ENCODE measurements around the gene FCN2.

The FCN2 gene

DNA sequence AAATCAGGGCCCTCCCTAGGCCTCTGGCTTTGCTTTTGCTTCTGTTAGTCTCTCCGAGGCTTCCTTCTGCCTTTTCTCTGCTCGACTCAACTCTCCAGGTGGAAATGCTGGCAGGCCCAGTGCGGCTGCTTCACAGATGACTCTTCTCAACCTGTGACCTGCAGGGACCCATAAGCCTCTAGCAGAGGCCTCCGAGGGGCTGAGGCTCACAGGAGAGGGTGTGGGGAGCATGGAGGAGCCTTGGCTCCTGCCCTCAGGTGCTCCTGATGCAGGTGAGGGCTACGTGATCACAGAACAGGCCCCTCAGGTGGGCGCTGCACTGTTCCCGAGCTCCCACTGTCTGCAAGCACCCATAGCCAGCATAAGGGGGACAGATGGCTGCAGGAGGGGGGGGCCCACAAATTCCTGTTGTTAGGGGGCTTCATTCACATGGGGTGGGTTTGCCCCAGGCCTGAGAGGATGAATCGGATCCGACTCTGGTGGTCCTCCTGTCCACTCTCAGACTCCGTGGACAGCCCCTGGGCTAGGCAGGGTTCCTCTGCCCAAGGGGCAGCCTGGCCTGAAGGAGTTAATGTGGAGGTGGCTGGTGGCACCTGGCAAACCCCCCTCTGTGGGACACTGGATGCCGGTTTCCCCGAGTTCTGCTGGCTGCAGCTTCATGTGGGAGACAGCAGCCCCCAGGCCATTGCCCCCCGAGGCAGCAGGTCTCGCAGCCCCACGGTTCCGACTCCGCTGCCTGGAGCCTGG is 10.9 kb upstream of the FCN2 start:
- DNase-seq, result no peak

DNA sequence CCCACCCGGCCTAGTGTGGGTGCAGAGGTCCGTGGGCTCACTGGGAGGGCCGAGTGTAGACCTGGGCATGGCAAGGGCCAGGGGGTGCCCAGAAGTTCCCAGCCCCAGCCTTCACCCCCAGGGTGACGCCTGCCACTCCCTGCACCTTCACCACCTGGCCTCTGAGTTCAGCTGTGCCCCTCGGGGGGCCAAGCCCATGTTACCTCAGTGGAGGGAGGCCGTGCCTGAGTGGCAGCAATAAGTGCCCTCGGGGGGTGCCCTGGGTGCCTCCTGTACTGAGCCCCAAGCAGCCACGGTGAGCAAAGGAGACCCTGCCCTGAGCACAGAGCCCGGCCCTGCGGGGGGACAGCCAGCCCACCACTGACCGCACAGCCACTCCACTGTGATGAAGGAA is 10.3 kb upstream of the FCN2 start:
- no peak for DNase-seq

DNA sequence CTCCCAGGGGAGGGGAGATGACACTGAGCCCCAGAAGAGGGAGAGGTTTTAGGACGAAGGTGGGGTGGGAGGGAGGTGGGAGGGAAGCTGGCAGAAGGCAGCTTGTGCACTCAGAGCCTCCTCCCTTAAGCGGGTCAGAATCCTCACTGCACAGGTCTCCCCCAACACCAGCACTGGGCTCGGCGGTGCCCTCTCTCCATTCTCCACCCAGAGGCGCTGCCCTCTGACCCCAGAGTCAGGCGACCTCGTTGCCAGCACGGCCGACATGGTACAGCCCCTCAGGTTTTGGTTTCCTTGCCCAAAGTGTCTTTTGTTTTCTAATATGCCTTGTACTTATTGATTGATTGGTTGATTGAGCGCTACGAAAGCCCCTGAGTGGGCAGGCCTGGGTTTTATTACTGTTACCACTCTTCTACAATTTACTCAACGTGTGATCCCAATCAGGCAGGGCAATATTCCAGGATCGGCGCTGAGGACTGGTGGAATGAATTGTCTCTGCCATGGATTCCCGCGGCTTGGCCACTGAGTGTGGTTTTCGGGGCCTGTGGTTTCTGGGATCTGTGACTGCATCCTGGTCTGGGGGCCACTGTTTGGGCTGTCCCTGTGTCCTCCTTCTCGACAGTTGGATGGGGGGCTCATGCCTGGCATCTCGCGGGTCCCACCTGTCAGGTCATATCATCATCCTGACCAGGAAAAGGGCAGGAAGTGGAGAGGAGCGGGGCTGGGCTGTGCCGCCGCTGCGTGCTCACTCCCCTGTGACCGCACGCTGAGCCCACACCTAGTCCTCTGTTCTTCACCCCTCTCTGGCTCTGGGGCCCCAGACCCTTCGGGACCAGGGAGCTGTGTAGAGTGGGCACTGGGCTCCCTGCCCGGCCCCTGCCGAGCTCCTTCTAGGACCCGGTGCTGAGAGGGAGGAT is 9.6 kb upstream of the FCN2 start:
- no peak for DNase-seq

DNA sequence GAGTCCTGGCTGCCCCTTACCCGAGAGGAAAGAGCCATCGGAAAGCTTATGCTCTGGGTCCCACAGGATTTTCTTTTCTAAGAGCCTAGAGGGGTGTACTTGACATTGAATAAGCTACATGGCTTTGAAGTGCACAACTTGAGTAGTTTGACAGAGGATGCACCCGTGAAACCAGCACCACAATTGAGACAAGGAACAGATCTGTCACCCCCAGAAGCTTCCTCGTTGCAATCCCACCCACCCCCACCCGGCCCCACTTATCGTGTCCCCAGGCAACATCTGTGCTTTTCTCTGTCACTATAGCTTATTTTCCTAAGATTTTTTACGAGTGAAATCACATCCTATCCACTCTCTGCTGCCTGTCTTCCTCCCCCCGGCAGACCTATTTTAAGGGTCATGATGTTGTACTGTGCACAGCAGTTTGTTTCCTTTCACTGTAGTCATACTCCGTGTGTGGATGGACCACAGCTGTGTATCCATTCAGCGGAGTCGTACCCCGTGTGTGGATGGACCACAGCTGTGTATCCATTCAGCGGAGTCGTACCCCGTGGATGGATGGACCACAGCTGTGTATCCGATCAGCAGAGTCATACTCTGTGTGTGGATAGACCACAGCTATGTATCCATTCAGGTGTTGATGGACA is 8.8 kb upstream of the FCN2 start:
- DNase-seq, result no peak

DNA sequence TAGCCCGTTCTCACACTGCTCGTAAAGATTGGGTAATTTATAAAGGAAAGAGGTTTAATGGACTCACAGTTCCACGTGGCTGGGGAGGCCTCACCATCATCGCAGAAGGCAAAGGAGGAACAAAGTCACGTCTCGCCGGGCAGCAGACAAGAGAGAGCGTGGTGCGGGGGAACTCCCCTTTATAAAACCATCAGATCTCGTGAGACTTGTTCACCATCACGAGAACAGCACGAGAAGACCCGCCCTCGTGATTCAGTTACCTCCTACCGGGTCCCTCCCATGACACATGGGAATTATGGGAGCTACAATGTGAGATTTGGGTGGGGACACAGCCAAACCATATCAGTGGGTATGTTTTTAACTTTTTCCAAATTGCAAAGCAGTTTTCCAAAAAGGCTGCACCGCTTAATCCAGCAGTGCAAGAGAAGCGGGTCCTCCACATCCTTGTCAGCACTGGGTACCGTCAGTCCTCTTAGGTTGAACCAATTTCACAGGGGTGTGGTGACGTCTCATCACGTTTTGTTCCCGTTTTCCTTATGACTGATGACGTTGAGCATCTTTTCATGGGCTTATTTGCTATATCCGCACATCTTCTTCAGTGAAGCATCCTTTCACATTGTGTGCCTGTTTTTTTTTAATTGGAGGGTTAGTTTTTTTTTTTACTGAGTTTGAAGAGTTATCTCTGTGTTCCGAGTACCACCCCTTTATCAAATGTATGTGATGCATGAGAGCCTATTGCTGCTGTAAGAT is 8.0 kb upstream of the FCN2 start:
- no peak for DNase-seq

DNA sequence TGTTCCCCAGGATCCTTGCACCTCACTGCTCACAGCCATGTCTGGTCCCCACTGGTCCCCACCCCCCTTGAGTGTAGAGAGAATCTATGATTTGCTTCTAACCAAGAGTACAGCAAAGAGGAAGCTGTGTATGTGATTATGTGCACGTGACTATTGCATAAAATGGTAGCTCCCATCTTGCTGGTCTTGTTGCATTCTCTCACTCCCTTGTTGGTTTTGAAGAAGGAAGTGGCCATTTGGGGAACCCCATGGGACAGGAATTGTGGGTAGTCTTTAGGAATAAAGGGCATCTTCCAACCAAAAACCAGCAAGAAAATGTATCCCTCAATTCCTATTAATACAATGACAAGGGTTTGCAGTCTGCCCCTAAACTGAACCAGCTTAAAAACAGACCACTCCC is 5.2 kb upstream of the FCN2 start:
- no peak for DNase-seq

DNA sequence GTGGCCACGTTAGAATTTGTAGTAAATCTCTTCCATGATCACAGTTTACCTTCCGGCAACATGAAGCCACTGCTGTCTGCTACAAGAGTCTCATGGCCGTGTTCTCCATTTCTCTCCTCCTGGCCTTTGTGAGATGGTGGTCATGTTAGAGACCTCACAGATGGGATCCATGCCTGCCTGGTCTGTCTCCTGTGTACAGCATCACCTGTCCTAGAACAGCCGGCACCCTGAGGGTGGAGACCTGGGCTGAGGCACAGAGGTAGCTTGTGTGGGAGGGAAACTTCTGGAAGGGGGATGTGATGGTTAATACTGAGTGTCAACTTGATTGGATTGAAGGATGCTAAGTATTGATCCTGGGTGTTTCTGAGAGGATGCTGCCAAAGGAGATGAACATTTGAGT is 3.1 kb upstream of the FCN2 start:
- no peak for DNase-seq

DNA sequence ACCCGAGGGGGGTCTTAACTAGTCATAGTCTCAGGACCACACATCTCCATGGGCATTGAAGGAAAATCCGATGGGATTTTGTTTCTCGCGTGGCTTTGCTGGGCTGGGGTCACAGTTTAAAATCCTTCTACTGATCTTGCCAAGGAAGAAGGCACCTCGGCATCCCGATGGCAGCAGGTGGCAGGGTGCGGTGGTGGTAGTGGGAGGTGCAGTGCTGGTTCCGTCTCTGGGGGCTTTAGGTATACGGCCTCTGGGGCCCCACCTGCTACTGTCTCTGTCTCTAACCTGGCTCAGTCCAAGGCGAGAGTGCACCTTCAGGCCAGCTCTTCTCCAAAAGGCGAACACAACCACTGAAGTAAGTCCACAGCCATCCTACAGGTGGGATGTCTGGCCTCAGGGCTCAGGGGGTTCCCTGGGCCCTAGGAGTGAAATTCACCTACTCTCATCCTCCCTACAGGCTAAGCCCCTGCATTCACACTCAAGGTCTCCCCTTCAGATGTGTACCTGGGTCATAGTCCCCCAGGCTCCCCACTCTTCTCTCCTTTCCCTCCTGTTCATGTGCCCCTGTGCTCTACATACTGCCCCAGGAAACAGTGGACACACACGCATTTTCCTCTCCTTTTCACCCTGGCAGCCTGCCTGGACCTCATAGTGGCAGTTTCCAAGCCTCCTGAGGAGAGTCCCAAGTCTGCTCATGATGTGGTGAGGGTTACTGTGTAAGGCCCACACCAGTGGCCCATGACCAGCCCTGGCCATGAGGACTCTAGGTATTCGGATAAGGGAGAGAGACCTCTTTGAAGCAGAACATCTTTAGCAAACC is 736 bp upstream of the FCN2 start:
- DNase-seq, result no peak

DNA sequence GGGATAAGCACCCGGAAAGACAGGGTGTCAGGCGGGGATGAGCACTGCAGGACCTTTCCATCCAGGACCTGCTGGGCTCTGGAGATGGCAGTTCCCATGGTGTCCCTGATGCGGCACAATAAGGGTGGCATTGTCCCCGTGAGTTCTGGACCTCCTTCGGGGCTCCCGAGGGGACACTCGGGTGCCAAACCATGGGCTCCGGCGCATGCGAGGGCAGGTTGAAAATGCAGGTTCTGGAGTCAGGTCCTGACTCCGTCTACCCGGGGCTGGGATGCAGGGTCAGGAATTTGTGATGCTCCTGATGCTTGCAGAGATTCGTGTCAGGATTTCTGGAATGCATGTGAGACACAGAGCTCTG is 682 bp downstream of the FCN2 start:
- no peak for DNase-seq

DNA sequence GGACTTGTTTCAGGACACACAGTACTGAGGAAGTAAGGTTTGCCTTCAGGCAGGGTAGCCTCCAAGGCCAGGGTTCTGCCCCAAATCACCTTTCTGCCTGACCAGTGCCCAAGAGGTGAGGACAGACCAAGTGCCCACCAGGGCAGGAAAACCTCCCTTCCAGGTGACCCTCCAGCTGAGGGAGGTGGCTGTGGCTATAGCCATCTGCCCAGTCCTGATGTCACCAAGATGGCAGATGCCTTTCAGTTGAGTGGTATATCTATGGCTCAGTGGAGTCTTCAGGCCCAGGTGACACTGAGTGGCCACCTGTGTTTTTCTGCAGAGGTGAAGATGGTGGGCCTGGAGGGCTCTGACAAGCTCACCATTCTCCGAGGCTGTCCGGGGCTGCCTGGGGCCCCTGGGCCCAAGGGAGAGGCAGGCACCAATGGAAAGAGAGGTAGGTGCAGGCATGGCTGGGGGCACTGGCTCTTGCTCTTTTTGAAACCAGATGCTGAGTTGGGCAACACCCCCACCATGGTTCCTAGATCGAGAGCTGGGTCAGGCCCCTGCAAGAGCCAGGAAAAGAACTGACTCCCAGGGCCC is 1.7 kb downstream of the FCN2 start:
- no peak for DNase-seq

DNA sequence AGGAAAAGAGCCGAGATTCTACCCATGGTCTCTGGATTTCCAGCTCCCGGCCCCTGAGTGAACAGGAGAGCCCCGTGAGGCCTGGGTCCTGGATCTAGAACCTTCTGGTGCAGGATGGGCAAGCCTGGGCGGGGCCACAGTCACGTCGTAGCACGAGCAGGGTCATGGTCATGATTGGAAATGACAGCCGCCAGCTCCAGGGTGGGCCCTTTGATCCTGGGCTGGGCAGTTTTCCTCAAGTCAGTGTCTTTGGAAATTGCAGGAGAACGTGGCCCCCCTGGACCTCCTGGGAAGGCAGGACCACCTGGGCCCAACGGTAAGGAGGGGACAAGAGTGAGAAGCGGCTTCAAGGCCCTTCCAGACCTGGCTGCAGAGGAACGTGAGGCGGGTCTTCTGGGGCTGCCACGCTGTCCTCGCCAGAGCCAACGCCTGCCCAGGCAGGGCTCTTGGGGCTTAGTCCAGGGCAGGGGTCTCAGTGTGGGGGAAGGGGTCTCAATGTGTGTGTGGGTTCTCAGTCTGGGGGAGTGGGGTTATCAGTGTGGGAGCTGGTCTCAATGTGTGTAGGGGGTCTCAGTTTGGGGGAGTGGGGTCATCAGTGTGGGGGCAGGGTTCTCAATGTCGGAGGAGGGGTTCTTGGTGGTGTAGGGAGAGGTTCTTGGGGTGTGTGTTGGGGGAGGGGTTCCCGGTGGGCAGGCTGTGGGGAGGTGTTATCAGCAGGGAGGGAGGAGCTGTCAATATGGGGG is 2.6 kb downstream of the FCN2 start:
- DNase-seq, result no peak

DNA sequence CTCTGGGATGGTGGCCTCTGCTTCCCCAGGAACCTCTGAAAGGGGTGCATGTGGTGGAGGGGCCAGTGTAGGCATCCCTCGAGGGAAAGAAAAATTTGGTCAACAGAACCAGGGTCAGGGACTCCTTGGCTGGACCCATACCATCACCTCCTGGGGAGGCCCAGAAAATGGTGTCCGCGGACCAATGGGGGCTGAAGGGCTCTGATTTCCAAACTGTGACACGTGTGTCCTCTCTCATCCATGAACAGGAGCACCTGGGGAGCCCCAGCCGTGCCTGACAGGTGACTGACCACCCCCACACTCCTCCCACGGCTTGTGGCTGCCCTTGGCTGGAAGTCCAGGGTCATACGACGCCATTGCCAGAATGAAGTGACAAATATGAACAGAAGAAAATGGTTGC is 3.9 kb downstream of the FCN2 start:
- DNase-seq, result no peak

DNA sequence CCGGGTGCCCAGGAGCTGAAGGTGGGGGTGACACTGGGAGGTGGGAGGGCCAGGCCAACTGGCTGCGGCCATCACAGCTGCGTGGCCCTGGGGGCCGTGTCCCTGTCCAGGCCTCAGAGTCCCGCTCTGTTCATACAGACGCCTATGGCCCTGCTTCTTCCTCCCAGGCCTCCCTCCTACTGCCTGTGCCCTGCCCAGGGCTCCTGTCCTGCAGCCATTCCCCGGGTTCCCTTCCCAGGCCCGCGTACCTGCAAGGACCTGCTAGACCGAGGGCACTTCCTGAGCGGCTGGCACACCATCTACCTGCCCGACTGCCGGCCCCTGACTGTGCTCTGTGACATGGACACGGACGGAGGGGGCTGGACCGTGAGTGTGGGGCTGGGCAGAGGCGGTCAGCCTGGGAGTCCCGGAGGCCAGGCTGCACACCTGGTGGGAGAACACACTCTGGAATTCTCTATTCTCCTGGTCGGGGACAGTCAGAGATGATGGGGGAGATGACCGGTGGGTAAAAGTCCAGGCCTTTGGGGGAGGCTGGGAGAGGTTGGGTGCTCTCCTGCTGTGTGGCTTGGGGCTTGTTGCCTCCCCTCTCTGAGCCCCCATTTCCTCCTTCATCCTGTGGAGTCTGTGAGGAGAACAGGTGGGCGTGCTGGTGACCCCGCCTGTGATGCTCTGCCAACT is 4.5 kb downstream of the FCN2 start:
- no peak for DNase-seq

DNA sequence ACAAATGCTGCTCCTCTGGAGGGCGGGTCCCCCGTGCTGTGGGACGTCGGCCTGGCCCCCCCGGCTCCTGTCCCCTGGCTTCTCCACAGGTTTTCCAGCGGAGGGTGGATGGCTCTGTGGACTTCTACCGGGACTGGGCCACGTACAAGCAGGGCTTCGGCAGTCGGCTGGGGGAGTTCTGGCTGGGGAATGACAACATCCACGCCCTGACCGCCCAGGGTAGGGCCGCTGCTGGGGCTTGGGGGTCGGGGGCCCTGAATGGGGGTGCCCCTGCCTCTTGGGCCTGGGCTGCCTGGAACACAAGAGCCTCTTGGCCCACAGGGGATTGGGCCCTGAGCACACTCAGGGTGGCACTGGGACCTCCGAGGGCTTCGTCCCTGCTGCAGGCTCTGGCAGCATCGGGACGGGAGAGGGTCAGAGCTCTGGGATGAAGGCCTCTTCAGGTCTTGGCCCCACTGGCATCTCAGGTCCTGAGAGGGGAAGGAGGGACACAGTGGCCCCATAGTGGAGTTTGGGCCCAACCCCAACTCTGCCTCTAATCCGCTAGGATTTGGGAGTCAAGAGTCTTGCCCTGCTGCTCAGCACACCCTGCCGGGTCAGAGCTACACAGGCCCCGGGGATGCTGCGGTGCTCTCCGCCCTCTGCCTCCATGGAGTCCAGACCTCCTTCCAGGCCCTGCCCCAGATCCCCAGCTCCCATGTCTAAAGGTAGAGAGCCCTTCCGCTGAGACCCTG is 5.2 kb downstream of the FCN2 start:
- no peak for DNase-seq

DNA sequence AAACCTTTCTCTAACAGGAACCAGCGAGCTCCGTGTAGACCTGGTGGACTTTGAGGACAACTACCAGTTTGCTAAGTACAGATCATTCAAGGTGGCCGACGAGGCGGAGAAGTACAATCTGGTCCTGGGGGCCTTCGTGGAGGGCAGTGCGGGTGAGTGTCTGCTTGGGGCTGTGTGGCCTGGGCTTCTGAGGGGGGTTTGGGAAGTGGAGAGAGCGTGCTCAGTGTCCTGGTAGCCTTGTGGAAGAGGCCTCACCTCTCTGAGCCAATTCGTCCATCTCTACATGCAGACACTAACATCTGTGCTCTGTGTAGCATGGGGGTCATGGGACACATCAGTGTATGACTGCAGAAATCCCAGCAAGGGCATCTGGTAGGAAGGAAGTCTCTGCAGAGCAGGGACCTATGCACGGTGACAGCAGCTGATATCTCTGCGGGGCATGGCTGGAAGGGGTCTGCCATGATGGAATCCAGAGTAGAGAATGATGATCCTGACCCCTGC is 5.9 kb downstream of the FCN2 start:
- no peak for DNase-seq

DNA sequence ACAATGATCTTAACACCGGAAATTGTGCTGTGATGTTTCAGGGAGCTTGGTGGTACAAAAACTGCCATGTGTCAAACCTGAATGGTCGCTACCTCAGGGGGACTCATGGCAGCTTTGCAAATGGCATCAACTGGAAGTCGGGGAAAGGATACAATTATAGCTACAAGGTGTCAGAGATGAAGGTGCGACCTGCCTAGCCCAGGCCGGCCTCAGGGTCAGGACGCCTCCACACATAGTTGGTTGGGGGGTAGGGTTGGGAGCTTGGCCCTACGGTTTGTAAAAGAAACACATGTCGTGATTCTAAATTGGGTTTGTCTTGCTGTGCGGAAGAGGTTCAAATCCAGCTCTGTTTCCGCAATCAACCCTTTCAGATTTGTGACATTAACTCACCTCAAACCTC is 6.6 kb downstream of the FCN2 start:
- no peak for DNase-seq

DNA sequence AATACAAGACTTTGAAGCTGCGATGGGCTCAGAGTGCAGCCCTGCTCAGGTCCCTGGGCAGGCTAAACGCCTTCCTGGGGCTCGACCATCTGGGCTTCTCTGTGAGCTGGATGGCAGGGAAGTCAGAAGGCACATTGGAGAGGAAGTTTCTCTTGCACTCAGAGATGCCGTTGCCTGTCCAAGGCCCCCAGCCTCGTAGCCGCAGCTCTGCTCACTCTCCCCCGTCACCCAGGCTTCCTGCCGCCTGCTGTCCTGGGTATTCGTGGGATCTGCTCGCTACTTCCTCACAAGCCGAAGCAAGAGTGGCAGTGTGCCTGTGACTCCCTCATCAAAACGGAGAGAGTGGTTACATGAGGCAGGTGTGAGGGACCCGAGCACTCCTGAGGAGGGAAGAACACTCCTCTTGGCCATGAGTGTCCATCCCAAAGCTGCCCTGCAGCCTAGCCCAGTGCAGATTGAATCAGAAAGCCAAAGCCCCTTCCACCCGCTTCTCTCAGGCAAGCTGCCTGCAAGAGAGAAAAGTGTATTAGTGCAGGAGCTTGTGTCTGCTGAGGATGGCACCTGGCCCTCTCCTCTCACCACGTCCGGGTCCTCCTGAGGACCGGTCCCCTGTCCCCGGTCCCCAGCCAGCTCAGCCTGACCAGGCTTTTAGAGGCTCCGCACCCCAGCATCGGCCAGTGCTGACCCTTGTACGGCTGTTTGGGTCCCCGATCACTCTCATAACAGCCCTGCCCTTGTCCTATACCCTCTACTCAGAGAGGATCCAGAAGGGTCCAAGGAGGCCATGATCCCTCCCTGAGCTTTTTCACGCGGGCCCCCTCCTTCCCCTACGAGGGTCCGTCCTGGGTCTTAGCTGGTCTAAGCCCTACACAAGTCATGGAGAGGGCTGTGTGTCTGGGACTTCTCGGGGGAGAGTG is 7.3 kb downstream of the FCN2 start:
- DNase-seq, result no peak

DNA sequence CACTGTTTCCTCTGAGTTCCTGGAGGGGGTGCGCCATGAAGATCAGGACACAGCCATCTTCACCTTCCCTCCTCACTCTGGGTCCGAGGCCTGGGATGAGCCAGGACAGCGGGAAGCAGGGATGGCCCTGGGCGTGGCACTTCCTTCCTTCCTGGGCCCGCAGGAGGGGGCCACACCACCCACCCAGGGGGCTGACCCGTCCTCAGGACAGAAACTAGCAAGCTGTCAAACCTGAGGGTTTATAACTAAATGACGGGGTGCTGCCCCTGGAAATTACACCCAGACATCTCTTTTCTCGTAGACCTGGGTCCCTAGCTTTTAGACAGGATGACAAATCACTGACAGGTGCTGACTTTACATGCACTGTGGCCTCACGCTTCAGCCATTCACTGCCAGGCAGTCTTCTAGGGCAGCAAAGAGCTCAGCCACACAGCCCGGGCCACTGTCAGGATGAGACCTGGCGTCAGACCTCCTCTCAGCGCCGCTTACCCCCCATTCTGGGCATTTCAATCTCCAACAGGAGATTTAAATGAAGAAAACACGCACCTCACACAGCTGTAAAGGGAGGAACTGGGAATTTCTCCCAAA is 8.1 kb downstream of the FCN2 start:
- DNase-seq, result no peak
